Measurements from ENCODE around the gene LAMA2.

Gene LAMA2, protein sequence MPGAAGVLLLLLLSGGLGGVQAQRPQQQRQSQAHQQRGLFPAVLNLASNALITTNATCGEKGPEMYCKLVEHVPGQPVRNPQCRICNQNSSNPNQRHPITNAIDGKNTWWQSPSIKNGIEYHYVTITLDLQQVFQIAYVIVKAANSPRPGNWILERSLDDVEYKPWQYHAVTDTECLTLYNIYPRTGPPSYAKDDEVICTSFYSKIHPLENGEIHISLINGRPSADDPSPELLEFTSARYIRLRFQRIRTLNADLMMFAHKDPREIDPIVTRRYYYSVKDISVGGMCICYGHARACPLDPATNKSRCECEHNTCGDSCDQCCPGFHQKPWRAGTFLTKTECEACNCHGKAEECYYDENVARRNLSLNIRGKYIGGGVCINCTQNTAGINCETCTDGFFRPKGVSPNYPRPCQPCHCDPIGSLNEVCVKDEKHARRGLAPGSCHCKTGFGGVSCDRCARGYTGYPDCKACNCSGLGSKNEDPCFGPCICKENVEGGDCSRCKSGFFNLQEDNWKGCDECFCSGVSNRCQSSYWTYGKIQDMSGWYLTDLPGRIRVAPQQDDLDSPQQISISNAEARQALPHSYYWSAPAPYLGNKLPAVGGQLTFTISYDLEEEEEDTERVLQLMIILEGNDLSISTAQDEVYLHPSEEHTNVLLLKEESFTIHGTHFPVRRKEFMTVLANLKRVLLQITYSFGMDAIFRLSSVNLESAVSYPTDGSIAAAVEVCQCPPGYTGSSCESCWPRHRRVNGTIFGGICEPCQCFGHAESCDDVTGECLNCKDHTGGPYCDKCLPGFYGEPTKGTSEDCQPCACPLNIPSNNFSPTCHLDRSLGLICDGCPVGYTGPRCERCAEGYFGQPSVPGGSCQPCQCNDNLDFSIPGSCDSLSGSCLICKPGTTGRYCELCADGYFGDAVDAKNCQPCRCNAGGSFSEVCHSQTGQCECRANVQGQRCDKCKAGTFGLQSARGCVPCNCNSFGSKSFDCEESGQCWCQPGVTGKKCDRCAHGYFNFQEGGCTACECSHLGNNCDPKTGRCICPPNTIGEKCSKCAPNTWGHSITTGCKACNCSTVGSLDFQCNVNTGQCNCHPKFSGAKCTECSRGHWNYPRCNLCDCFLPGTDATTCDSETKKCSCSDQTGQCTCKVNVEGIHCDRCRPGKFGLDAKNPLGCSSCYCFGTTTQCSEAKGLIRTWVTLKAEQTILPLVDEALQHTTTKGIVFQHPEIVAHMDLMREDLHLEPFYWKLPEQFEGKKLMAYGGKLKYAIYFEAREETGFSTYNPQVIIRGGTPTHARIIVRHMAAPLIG (N-terminal part only)

DNA sequence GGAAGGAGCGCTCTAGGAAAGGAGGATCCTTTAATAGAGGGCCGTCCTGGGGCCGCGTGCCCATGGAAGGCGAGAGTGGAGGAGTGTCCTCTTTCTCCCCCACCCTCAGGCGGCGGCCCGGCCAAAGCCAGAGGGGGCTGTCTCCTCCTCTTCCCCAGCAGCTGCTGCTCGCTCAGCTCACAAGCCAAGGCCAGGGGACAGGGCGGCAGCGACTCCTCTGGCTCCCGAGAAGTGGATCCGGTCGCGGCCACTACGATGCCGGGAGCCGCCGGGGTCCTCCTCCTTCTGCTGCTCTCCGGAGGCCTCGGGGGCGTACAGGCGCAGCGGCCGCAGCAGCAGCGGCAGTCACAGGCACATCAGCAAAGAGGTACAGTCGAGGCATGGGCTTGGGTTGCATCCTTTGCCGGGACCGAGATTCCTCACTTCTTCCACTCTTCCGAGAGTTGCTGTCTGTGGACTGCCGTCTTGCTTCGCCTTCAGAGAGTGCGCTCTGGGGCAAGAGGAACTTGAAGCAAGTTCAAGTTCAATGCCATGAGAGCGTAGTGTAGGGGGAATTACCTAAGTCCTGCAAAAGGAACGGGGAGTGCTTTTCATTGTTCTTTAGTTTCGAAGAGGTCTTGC is at the start of gene LAMA2:
Gene LAMA2 (plus strand): TSS at position 148 of the 621 bp plus-strand sequence. CDS start 108 bp downstream, at position 256.
- DNase-seq (ENCODE audit: low spot score) = peak; percentile 36

DNA sequence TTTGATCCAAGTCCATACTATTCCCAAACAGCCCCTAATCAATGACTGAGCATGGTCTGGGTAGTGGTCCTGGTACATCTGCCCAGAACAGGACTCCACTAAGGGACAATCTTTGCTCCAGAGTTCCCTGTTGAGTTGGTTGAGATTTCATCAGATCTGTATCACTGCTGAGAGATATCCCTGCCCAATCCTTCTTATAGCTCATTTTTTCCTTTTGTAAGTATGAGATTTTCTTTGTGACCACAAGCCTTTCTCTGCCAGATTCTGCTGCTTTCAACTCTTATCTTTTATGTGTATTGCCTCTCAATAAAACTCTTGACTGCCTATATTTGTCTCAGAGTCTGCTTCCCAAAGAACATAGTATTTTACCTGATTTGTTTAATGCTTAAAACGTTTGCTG is 46.2 kb upstream of the LAMA2 start:
- no peak for DNase-seq (ENCODE audit: low spot score)

DNA sequence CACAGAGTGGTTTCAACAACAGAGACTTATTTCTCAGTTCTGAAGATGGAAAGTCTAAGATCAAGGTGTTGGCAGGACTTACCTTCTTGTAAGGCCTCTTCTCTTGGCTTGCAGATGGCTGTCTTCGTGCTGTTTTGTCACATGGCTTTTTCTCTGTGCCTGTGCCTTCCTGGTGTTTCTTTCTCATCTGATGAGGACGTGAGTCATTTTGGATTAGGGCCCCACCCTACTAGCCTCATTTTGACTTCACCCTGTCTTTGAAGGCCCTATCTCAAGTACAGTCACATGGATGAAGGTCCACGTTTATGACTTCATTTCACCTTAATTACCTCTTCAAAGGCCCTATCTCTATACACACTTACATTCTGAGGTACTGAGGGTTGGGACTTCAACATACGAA is 41.4 kb upstream of the LAMA2 start:
- DNase-seq (ENCODE audit: low spot score) = no peak

DNA sequence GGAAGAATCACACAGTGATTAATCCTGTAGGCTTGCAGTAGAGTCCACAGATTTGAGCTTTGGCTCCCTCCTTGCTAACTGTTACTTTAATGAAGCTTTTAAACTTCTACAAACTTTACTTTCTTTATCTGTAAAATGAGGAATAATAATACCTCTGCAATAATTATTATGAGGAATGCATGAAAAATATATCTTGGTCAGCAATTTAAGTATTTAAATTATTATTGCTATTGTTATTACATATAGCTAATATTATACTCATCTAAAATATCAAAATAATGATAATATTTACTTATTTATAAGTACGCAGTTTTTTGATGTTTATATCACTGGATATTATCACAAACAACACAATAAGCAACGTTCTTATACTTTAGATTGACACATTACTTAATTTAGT is 38.3 kb upstream of the LAMA2 start:
- no peak for DNase-seq (ENCODE audit: low spot score)

DNA sequence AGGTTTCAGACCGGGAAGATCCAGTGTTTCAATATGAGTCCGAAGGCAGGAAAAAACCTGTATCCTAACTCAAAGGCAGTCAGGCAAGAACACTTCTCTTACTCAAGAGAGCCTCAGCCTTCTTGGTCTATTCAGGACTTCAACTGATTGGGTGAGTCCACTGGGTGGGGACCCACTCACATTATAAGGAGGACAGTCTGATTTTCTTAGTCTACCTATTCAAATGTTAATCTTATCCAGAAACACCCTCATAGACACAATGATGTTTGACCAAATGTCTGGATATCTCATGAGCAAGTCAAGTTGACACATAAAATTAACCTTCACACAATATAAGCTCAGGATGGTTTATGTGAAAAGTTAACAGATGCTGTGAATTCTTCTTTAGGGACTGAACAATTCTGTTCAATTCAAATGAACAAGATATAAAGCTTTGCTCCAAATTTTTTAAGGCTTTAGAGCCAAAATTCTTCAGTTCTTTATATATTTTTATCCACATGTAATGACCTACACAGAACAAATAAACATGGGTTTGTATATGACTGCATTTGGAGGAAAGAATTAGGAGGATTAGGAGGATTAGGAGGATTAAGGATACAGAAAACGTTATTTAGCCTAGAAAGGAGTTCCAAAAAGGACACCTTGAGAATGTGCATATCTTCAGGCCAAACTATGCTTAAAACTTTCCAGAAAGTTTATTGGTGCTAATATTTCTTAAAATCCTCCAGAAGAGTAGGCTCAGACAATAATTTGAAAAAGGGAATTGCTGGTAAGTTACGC is 35.3 kb upstream of the LAMA2 start:
- DNase-seq (ENCODE audit: low spot score) = no peak

DNA sequence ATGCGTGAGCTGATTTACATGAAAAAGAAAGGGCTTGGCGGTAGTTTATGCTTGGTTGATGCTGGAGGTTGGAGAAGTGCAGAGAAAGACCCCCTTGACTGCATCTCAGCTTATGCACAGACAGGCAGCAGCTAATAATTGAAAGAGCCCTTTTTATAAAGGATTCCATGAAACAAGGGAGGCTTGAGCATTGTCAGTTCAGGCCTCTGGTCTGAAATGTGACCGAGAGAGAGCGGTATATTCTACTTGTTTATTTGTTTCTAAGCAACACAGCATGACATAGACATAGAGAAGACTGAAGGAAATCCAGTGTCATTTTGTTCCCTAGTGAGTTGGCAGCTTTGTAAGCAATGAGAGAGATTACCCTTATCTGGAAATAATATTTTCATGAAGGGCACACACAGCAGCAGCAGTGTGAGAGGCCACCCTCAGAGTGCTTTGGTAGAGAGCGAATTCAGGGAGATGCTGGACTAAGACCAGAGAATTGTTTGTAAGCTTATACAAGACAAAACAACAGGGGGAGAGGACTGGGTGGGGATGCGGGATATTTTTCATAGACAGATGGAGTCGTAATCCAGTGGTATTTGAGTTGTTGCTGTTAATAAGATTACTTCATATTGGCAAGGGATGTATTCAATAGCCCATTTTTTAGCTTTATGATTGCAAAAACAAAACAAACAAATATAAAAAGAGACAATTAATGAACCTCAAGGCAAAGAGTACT is 34.6 kb upstream of the LAMA2 start:
- DNase-seq (ENCODE audit: low spot score) = no peak

DNA sequence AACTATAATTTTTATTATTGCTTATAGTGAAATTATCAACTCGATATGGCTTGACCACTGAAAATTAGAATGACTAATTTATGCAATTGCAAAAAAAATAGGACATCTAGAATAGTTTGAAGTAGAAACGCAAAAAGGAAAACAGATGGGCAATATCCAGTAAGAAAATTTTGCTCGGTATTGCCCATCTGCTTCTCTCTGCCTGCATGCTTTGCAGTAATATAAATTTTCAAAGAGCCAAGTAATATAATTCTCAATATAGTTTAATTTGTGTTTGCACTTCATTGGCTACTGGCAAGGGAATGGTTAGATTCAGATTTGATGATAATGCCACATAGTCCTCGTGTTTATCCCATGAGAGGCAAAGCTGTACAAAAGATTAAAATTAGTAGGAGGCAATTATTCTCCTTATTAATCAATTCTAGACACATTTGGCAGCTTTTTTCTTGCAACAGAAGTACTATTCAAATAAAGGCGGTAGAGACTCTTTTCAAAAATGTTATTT is 27.3 kb upstream of the LAMA2 start:
- no peak for DNase-seq (ENCODE audit: low spot score)

DNA sequence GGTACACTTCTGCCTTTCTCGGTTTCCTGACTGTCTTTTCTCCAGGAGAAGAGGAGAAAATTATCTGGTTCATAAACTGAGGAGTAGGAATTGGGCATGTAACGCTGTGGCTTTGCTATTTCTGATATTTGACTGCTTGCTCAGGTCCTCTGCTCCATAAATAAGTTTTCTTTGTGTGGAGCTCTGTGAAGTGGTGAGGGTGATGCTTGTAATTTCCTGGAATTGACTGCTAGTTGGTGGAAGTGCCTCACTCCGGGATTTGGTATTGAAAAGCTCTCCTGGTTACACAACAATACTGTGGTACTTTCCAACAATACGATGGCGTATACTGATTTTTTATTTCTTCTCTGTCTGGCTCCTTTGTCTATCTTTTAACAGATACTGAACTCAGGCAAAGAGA is 25.1 kb upstream of the LAMA2 start:
- DNase-seq (ENCODE audit: low spot score) = no peak

DNA sequence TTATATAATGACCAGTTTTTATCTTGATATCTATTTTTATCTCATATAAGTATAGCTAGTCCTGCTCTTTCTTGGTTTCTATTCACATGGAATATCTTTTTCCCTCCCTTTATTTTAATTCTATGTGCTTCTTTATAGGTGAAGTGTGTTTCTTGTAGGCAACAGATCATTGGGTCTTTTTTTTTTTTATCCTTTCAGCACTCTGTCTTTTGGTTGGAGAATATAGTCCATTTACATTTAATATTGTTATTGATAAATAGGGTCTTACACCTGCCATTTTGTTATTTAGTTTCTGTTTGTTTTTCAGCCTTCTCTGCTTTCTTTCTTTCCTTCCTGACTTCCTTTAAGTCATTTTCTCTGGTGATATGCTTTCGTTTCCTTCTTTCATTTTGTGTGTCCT is 22.2 kb upstream of the LAMA2 start:
- no peak for DNase-seq (ENCODE audit: low spot score)

DNA sequence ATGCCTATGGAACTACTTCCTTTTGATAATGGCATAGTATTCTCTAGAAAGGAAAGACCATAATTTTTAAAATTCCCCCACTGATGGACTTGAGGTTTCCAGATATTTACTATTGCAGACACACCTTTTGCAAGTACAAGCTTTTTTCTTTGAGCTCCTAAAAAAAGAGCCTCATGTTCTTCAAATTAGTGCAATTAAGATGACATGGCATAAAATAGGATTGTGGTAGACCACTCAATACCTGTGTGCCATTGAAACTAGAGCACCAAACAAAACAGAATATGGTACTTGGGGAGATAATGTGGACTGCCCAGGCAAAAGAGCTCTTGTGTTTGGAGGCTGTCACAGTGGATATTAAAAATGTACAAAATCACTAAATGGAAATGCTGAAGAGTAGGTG is 19.0 kb upstream of the LAMA2 start:
- no peak for DNase-seq (ENCODE audit: low spot score)

DNA sequence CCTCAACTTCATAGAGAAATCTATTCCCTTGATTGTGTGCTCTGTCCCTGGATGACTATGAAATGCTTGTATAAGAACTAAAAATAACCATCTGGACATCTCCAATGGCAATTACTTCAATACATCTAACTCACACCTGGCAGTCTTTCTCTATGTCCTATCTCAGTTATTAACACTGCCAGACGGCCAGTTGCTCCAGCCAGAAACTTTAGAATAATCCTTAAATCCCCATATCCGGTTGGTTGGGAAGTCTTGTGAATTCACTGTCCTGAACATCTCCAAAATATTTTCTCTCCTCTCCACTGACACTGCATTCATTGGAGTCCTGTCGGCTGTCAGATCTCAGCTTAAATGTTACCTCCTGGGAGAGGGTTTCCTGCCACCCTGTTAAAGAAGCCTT is 12.2 kb upstream of the LAMA2 start:
- DNase-seq (ENCODE audit: low spot score) = no peak

DNA sequence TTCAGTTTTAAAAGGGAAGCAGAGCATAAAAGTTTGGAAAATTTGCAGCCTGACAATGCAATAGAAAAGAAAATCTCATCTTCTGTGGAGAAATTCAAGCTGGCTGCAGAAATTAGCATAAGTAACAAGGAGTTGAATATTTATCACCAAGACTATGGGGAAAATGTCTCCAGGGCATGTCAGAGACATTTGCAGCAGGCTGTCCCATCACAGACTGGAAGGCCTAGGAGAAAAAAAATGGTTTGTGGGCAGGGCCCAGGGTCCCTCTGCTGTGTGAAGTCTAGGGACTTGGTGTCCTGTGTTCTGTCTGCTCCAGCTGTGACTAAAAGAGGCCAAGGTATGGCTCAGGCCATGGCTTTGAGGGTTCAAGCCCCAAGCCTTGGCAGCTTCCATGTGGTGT is 8.1 kb upstream of the LAMA2 start:
- DNase-seq (ENCODE audit: low spot score) = no peak

DNA sequence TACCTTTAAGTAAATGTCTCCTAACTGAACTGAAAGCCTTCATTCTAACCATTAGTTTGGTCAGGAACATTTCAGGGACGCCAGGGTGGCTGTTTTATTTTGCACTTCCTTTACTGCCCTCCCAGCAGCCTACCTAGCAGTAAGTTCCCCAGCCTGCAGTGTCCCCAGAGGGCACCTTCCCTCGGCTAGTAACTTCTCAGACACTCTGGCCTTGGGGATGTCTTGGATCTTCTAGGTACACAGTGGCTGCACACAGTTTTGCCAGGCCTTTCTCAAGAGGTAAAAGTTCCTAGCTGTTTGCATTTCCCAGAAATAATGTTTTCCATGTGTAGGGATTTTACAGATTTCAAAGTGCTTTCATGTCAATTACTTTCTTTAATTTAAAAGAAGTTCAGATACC is 378 bp upstream of the LAMA2 start:
- DNase-seq (ENCODE audit: low spot score) = no peak

DNA sequence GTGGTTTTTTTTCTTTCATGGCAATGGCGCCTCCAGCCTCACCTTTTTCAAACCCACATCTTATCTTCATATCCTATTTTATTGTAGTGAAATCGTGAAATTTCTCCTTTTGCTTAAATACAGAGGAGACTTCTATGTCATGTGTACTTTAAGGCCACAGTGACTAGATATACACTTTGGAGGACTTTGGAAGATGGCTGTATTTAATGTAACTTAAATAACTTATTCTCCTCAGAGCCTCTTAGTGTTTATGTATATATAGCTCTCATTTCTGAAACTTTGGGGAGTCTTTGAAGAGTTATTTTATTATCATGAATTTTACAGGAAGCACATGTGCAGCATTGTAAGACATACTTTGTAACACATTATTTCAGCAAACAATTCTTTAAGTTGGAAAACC is 968 bp downstream of the LAMA2 start:
- DNase-seq (ENCODE audit: low spot score) = no peak

DNA sequence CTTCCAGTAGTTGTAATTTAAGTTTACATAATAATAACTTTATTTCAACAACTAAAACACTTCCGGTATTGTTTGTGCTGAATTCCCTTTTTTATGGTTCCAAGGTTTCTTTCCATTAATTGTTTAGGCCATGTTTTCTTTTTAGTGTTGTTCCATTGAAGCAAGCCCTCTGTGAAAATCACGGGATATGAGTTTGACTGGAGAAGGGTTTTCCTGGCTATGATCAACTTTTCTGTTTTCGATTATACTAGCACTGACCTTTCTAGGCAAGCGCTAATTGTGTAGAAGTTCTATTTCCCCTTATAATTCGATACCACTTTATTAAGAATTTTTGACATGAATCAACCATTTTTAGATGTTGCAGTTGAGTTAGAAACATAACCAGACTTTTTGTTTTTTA is 2.4 kb downstream of the LAMA2 start:
- no peak for DNase-seq (ENCODE audit: low spot score)

DNA sequence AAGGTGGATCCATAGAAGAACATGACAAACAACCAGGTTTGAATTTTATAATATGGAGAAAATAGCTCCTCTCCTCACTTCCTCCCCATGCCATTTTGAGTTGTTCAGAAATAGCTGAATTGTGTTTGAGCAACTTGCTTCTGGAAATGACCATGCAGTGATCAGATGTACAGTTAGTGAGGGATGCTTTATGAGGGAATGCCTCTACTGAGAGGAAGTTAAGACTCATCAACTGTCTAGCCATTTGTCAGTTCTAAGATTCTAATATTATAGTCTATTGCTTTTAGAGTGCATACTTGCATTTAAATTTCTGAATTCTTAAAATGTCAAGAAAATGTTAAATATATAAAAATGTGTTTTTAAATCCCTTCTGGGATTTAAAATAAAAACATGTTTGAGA is 3.8 kb downstream of the LAMA2 start:
- DNase-seq (ENCODE audit: low spot score) = no peak

DNA sequence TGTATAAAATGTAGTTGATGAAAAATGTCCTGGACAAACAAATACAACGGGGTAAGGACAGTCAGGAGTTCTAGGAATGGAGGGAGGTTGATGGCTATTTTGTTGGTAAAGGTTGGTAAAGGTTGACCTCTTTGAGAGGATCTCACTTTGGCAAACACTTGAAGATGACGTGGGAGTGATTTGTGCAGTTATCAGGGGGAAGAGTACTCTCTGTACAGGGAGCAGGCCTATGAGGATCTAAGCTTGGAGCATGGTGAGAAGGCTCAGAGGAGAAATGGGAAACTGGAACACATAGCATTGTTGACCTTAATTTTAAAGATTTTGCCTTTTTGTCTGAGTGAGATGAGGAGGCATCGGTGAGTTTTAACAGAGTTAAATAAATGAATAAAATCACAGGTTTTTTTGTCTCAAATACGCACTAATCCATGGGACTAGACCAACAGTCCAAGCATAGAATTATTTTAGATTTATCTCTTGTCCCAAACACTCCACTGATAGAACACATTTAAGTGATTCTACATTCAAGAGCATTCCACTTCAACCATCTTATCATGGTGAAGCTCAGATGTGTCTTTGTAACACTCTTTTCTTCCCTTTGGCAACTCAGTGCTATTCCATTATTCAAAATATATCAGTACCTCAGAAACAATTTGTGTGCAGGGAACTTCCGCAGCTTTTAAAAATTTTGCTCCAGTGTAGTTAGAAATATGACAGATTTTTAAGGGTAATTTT is 5.7 kb downstream of the LAMA2 start:
- no peak for DNase-seq (ENCODE audit: low spot score)

DNA sequence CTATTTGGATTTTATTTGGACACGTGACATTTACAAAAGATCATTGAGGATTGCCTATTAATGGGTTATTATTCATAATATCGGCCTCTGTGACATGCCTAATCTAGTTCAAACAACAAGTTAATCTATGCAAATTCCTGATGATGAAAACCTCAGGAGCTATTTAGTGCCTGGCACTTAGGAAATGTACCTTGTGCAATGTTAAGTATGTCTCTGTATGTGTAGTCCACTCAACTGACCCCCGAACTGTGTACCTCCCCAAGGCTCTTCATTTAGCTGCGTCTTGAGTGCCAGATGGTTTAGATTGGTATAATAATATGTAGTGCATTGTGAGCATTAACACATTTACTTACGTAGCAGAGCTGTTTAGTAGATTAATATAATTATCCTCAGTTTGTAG is 6.9 kb downstream of the LAMA2 start:
- no peak for DNase-seq (ENCODE audit: low spot score)

DNA sequence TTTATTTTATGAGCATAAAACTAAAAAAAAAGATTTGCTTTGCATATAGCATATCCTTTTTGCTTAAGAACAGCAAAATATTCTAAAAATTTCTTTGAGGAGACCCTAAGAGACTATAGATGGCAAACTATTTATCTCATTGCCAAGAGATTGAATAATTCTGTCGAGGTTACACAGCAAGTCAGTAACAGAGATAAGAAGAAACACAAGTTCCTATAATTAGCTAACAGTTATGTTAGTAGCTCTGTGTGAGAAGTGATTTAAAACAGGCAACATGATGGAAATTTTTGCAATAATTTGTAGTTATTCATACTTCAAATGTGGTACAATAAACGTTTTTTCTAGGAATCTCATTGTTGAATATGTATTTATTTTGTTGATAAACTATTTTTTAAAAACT is 9.1 kb downstream of the LAMA2 start:
- DNase-seq (ENCODE audit: low spot score) = no peak
